K562 (cell line): Measurements from ENCODE around the gene RPL36AL. TPM values are rescaled to one million over a fixed set of nuclear protein-coding genes. Genes with fewer than 3 reads are reported as not detected.

Experiments used
- BRD4 ChIP-seq: fragments of 200-600 bp; sonication (generic); IDR thresholded peaks from 2 replicates; pipeline ENCODE4 v1.6.1; 2017; ENCODE audit warnings: inconsistent platforms
- EGR1 ChIP-seq: fragments of 450-650 bp; conservative IDR thresholded peaks from 2 replicates; pipeline ENCODE4 v1.6.1; 2017; ENCODE audit warnings: mild to moderate bottlenecking
- FOXP4 ChIP-seq: sonication (generic); formaldehyde crosslinking; IDR thresholded peaks from 2 replicates; pipeline ENCODE4 v1.8.0; 2022; ENCODE audit warnings: mild to moderate bottlenecking, missing genetic modification reagents, borderline replicate concordance
- GABPB2 ChIP-seq: fragments of 250-450 bp; sonication (Bioruptor Pico); conservative IDR thresholded peaks from 2 replicates; pipeline ENCODE4 v1.5.1; 2021; ENCODE audit warnings: mild to moderate bottlenecking
- HMG20B ChIP-seq: fragments of 250-450 bp; sonication (Bioruptor Pico); IDR thresholded peaks from 2 replicates; pipeline ENCODE4 v1.5.0; 2021; ENCODE audit warnings: mild to moderate bottlenecking
- LCOR ChIP-seq: sonication (generic); formaldehyde crosslinking; IDR thresholded peaks from 2 replicates; pipeline ENCODE4 v1.8.0; 2022; ENCODE audit warnings: mild to moderate bottlenecking, missing genetic modification reagents
- MEF2A ChIP-seq: IDR thresholded peaks from 2 replicates; pipeline ENCODE4 v1.6.1; 2011; ENCODE audit warnings: low read depth, mild to moderate bottlenecking, low read length, moderate library complexity; ENCODE audit not compliant: control insufficient read depth
- PHB2 ChIP-seq: fragments of 450-650 bp; IDR thresholded peaks from 2 replicates; pipeline ENCODE4 v1.6.1; 2017; ENCODE audit warnings: low read depth
- TAF7 ChIP-seq: fragments of 450-650 bp; IDR thresholded peaks from 2 replicates; pipeline ENCODE4 v1.6.1; 2016; ENCODE audit warnings: missing genetic modification characterization, missing compliant biosample characterization
- ZBTB11 ChIP-seq, 3 experiments: fragments of 200-800 bp in 1 of 3; fragments of 250-450 bp in 1 of 3; fragments of 450-650 bp in 1 of 3; sonication (Bioruptor Pico) in 1 of 3; sonication (Bioruptor generic) in 1 of 3; formaldehyde crosslinking in 1 of 3; IDR thresholded peaks; 2 replicates each; pipeline versions ENCODE4 v1.6.1 to v1.8.0; 2016 to 2022; ENCODE audit warnings: mild to moderate bottlenecking in 2 of 3, missing genetic modification characterization in 2 of 3, missing compliant biosample characterization in 1 of 3, moderate library complexity in 1 of 3
- ZNF134 ChIP-seq: fragments of 250-450 bp; sonication (Bioruptor Pico); conservative IDR thresholded peaks from 2 replicates; pipeline ENCODE4 v1.4.0; 2020
- ZNF274 ChIP-seq: IDR thresholded peaks from 2 replicates; pipeline ENCODE4 v1.6.1; 2011; ENCODE audit warnings: low read depth, mild to moderate bottlenecking, low read length, moderate library complexity, borderline replicate concordance
- polyA plus RNA-seq, 8 experiments: library from polyadenylated mRNA; depleted of rRNA in 4 of 8; stranded (reverse) in 5 of 8; unstranded in 3 of 8; fragments of >200 nt; fragmentation: Nextera tagmentation in 2 of 8; fragmentation: Illumina TruSeq in 1 of 8; extraction: Ambion mirVana in 2 of 8; extraction: Trizol in 1 of 8; gene quantifications; 2 replicates each; pipeline versions ENCODE4 v1.2.1 to v1.2.3, GENCODE V29; 2011 to 2014; ENCODE audit warnings: inconsistent platforms in 1 of 8, missing spikeins in 1 of 8
- total RNA-seq, 7 experiments: library from RNA; depleted of rRNA in 6 of 7; stranded (reverse); fragments of >200 nt in 6 of 7; fragmentation: Illumina TruSeq in 2 of 7; extraction: Trizol in 2 of 7; gene quantifications; 2 replicates each; pipeline versions ENCODE4 v1.2.1 to v1.2.3, GENCODE V29; 2011 to 2021; ENCODE audit warnings: low replicate concordance in 1 of 7
- TF ChIP-seq, protein P1 (sequence below): fragments of 250-450 bp; sonication (Bioruptor Pico); IDR thresholded peaks from 2 replicates; pipeline ENCODE4 v1.8.0; 2021; ENCODE audit warnings: moderate library complexity, mild to moderate bottlenecking, inconsistent platforms
- TF ChIP-seq, protein P2 (sequence below): sonication (generic); formaldehyde crosslinking; IDR thresholded peaks from 2 replicates; pipeline ENCODE4 v1.8.0; 2022; ENCODE audit warnings: mild to moderate bottlenecking, missing genetic modification reagents
- TF ChIP-seq, protein P3 (sequence below), 3 experiments: IDR thresholded peaks in 2 of 3; conservative IDR thresholded peaks in 1 of 3; 2 replicates each; pipeline ENCODE4 v1.5.1; 2011 to 2012; ENCODE audit warnings: low read length in 3 of 3, mild to moderate bottlenecking in 3 of 3, control low read depth in 2 of 3, improper control_type of control experiment in 1 of 3, inconsistent platforms in 1 of 3, low read depth in 1 of 3, mixed read lengths in 1 of 3, moderate library complexity in 1 of 3; ENCODE audit not compliant: insufficient read depth in 2 of 3

The RPL36AL gene
- total and polyA plus RNA-seq, 9 of the 15 experiments (the other 6 are each of a cell fraction or from before 2014, with no cell fraction given), result 146 to 674 (median 360) TPM

DNA sequence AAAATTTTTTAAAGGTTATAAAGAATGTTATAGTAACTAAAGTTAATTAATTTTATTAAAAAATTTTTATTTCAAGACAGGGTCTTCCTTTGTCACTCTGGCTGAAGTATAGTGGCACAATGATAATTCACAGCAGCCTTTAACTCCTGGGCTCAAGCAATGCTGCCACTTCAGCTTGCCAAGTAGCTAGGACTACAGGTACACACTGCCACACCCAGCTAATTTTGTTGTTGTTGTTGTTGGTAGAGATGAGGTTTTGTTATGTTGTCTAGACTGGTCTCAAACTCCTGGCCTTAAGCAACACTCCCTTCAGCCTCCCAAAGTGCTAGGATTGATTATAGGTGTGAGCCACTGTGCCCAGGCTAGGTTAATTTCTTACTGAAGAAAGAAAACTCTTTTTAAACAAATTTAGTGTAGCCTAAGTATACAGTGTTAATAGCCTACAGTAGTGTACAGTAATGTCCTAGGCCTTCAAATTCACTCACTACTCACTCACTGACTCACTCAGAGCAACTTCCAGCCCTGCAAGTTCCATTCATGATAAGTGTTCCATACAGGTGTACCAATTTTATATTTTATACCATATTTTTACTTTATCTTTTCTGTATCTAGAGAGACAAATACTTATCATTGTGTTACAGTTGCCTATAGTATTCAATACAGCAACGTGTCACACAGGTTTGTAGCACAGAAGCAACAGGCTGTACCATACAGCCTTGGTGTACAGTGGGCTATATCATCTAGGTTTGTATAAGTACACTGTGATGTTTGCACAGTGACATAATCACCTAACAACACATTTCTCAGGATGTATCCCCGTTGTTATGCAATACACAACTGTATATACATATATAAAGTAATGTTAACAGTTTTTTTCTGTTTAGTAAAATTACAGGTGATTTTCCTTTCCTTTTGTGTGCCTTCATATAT, 39.4 kb upstream of the RPL36AL start (continued):
- no peak for TF ChIP-seq PHB2
- no peak for TF ChIP-seq HMG20B (CRISPR knock-in tag)
- no peak for TF ChIP-seq LCOR (CRISPR knock-in tag)
- no peak for TF ChIP-seq EGR1
- no peak for TF ChIP-seq ZBTB11 (CRISPR knock-in tag; IDR thresholded peaks at IDR 0.05)
- TF ChIP-seq, protein P1, sequence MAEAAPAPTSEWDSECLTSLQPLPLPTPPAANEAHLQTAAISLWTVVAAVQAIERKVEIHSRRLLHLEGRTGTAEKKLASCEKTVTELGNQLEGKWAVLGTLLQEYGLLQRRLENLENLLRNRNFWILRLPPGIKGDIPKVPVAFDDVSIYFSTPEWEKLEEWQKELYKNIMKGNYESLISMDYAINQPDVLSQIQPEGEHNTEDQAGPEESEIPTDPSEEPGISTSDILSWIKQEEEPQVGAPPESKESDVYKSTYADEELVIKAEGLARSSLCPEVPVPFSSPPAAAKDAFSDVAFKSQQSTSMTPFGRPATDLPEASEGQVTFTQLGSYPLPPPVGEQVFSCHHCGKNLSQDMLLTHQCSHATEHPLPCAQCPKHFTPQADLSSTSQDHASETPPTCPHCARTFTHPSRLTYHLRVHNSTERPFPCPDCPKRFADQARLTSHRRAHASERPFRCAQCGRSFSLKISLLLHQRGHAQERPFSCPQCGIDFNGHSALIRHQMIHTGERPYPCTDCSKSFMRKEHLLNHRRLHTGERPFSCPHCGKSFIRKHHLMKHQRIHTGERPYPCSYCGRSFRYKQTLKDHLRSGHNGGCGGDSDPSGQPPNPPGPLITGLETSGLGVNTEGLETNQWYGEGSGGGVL (CRISPR knock-in tag), result no peak
- TF ChIP-seq, protein P2, sequence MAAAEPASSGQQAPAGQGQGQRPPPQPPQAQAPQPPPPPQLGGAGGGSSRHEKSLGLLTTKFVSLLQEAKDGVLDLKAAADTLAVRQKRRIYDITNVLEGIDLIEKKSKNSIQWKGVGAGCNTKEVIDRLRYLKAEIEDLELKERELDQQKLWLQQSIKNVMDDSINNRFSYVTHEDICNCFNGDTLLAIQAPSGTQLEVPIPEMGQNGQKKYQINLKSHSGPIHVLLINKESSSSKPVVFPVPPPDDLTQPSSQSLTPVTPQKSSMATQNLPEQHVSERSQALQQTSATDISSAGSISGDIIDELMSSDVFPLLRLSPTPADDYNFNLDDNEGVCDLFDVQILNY (CRISPR knock-in tag), result no peak
- TF ChIP-seq ZNF134, result no peak
- TF ChIP-seq, protein P3, sequence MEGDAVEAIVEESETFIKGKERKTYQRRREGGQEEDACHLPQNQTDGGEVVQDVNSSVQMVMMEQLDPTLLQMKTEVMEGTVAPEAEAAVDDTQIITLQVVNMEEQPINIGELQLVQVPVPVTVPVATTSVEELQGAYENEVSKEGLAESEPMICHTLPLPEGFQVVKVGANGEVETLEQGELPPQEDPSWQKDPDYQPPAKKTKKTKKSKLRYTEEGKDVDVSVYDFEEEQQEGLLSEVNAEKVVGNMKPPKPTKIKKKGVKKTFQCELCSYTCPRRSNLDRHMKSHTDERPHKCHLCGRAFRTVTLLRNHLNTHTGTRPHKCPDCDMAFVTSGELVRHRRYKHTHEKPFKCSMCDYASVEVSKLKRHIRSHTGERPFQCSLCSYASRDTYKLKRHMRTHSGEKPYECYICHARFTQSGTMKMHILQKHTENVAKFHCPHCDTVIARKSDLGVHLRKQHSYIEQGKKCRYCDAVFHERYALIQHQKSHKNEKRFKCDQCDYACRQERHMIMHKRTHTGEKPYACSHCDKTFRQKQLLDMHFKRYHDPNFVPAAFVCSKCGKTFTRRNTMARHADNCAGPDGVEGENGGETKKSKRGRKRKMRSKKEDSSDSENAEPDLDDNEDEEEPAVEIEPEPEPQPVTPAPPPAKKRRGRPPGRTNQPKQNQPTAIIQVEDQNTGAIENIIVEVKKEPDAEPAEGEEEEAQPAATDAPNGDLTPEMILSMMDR (IDR thresholded peaks at IDR 0.05 in 2 of 3, conservative IDR thresholded peaks at IDR 0.05 in 1 of 3; ENCODE audit: insufficient read depth in 2 of 3, low read depth in 1 of 3, low read length in 3 of 3), result no peak
- no peak for TF ChIP-seq FOXP4 (CRISPR knock-in tag)
- TF ChIP-seq TAF7 (tag), result no peak
- TF ChIP-seq BRD4, result no peak
- TF ChIP-seq MEF2A, result no peak
- TF ChIP-seq GABPB2 (CRISPR knock-in tag), result no peak
- no peak for TF ChIP-seq ZNF274
